Transverse colon (tissue), 4 donors: Measurements from ENCODE around the gene MYO5B.

Experiments used
- CTCF ChIP-seq, 5 experiments: fragments of 200-600 bp in 3 of 5; fragments of 450-650 bp in 2 of 5; sonication (generic) in 3 of 5; IDR thresholded peaks; 1 replicate in 2 of 5; 2 replicates in 3 of 5; pipeline ENCODE4 v1.5.1; 2016 to 2017; ENCODE audit warnings: antibody characterized with exemption in 5 of 5, inconsistent platforms in 3 of 5, mild to moderate bottlenecking in 2 of 5, moderate library complexity in 1 of 5
- EP300 ChIP-seq: sonication (generic); formaldehyde crosslinking; IDR thresholded peaks from one replicate; pipeline ENCODE4 v1.6.1; 2017; ENCODE audit warnings: antibody characterized with exemption, low read depth
- POLR2A ChIP-seq: fragments of 450-650 bp; IDR thresholded peaks from one replicate; pipeline ENCODE4 v1.6.1; 2016; ENCODE audit warnings: antibody characterized with exemption, mild to moderate bottlenecking, moderate library complexity
- POLR2AphosphoS5 ChIP-seq, 3 donors: sonication (generic); formaldehyde crosslinking; IDR thresholded peaks; one replicate each; pipeline ENCODE4 v1.6.1; 2016; ENCODE audit warnings: antibody characterized with exemption in 3 of 3

- TF ChIP-seq CTCF (IDR thresholded peaks at IDR 0.05) (no peak), POLR2A (no peak), POLR2AphosphoS5 (IDR thresholded peaks at IDR 0.05) (no peak), EP300 (no peak)
These were observed 353.4 kb downstream of the MYO5B start for GRCh38 chr18:49841236-49842217.
